Caco-2 (cell line): Measurements from ENCODE around the gene TLE7. TPM values are rescaled to one million over a fixed set of nuclear protein-coding genes. Genes with fewer than 3 reads are reported as not detected.
A peak's percentile ranks its signal among the peaks of the same experiment; 100 is the strongest.

ENCODE experiments used
- BruUV-seq: library from RNA; stranded (reverse); fragments of 400-500 nt; replicated peaks from 2 replicates; lab custom pipeline; 2021; lab: Mats Ljungman, UMichigan
- CTCF ChIA-PET: fragments of 300-600 bp; sonication (Branson Sonifier 250); formaldehyde crosslinking; loops from one replicate; lab custom pipeline; 2022; ENCODE audit warnings: antibody characterized with exemption; lab: Charles Lee
- POLR2A ChIA-PET: fragments of 300-600 bp; sonication (Branson Sonifier 250); formaldehyde crosslinking; loops from one replicate; lab custom pipeline; 2022; ENCODE audit warnings: antibody characterized with exemption; lab: Charles Lee
- DNase-seq, 2 experiments: peaks; one replicate each; pipeline versions ENCODE4 v3.0.0 to v3.0.0-alpha.2; 2020 to 2022
- H3K27me3 ChIP-seq: replicated peaks from 2 replicates; pipeline ENCODE4 v1.6.0; 2011; ENCODE audit warnings: low read length; ENCODE audit not compliant: control insufficient read depth, insufficient read depth
- H3K36me3 ChIP-seq: 2 replicates; pipeline ENCODE4 v1.5.1; 2011; ENCODE audit warnings: low read length; ENCODE audit not compliant: control insufficient read depth, insufficient read depth
- H3K4me1 ChIP-seq: fragments of 250-450 bp; sonication (Bioruptor Pico); 2 replicates; pipeline ENCODE4 v1.5.1; 2020; ENCODE audit warnings: mild to moderate bottlenecking
- H3K4me3 ChIP-seq: 2 replicates; pipeline ENCODE4 v1.5.1; 2011; ENCODE audit warnings: low read depth, mild to moderate bottlenecking, control low read depth, low read length
- H3K9me3 ChIP-seq: fragments of 250-450 bp; sonication (Bioruptor Pico); 2 replicates; pipeline ENCODE4 v1.5.1; 2020; ENCODE audit warnings: mild to moderate bottlenecking, moderate library complexity
- H3K27ac Mint-ChIP-seq: one replicate; pipeline ENCODE4 v1.8.0; 2022; ENCODE audit warnings: mixed read lengths; ENCODE audit not compliant: unreplicated experiment
- H3K27me3 Mint-ChIP-seq: one replicate; pipeline ENCODE4 v1.8.0; 2022; ENCODE audit warnings: mixed read lengths; ENCODE audit not compliant: insufficient read depth, unreplicated experiment
- H3K36me3 Mint-ChIP-seq: one replicate; pipeline ENCODE4 v1.8.0; 2022; ENCODE audit warnings: mild to moderate bottlenecking, mixed read lengths; ENCODE audit not compliant: insufficient read depth, unreplicated experiment
- H3K4me1 Mint-ChIP-seq: one replicate; pipeline ENCODE4 v1.8.0; 2022; ENCODE audit warnings: low read depth, mixed read lengths; ENCODE audit not compliant: unreplicated experiment
- H3K4me3 Mint-ChIP-seq: one replicate; pipeline ENCODE4 v1.8.0; 2022; ENCODE audit warnings: mild to moderate bottlenecking, moderate library complexity, mixed read lengths; ENCODE audit not compliant: unreplicated experiment
- H3K9me3 Mint-ChIP-seq: one replicate; pipeline ENCODE4 v1.8.0; 2022; ENCODE audit warnings: mixed read lengths; ENCODE audit not compliant: unreplicated experiment
- intact Hi-C: fragments of 100-400 bp; cut with micrococcal nuclease; formaldehyde crosslinking; loops from one replicate; pipeline ENCODE4 v1.10.0; 2022; ENCODE audit not compliant: unreplicated experiment
- total RNA-seq: library from RNA; stranded (reverse); gene quantifications from 2 replicates; pipeline ENCODE4 v1.2.3, GENCODE V29; 2022
- TF ChIP-seq, protein P1 (sequence below), 2 experiments: fragments of 200-600 bp in 1 of 2; IDR thresholded peaks; 1 replicate in 1 of 2; 2 replicates in 1 of 2; pipeline versions ENCODE4 v1.5.1 to v1.8.0; 2011 to 2022; ENCODE audit warnings: antibody characterized with exemption in 1 of 2, control low read depth in 1 of 2, inconsistent platforms in 1 of 2, low read depth in 1 of 2, low read length in 1 of 2, mild to moderate bottlenecking in 1 of 2, moderate library complexity in 1 of 2; ENCODE audit not compliant: insufficient read depth in 1 of 2, severe bottlenecking in 1 of 2, unreplicated experiment in 1 of 2

Gene TLE7
- total RNA-seq, 1 experiment from 2014 or later = not detected

GRCh38 chr16:71461686-71462648 is 20.1 kb upstream of the TLE7 start, which contains the start of gene ZNF23:
Gene ZNF23, minus strand, starts transcription at chr16:71462247. Its CDS starts 5,451 bp downstream, at chr16:71456796.
- Histone ChIP-seq H3K9me3 (no peaks in the 10 kb centered on the region), H3K27me3 (no peaks in the 10 kb centered on the region), H3K36me3 (no peaks in the 10 kb centered on the region), H3K4me1 (peaks cover 7% of the 10 kb centered on the region; the same call in 1 of the 2 replicates), H3K4me3 (peak within 1 kb of the TSS; percentile 97)
- BruUV-seq = TSS peak; percentile 66
- ChIA-PET CTCF (interaction anchor here (0.6 to 1.3 kb wide), 3 partner anchors 17 to 164 kb away, joined by 3 to 4 read pairs (median 4); partner anchors contain the start of gene MARVELD3), POLR2A (interaction anchor here (1.3 kb wide), 1 partner anchor 22 kb away, joined by 7 read pairs; no protein-coding TSS in a partner anchor)
- Mint-ChIP-seq H3K27ac (peak within 1 kb of the TSS; percentile 86), H3K36me3 (peaks cover 9% of the 10 kb centered on the region), H3K4me1 (no peaks in the 10 kb centered on the region), H3K27me3 (no peaks in the 10 kb centered on the region), H3K9me3 (no peaks in the 10 kb centered on the region), H3K4me3 (peak within 1 kb of the TSS; percentile 78)
- intact Hi-C loops = loop anchor here (1.0 kb wide), 1 partner anchor 22 kb away; no protein-coding TSS in a partner anchor
- peak; percentile 80 to 89 for DNase-seq
- TF ChIP-seq, protein P1, sequence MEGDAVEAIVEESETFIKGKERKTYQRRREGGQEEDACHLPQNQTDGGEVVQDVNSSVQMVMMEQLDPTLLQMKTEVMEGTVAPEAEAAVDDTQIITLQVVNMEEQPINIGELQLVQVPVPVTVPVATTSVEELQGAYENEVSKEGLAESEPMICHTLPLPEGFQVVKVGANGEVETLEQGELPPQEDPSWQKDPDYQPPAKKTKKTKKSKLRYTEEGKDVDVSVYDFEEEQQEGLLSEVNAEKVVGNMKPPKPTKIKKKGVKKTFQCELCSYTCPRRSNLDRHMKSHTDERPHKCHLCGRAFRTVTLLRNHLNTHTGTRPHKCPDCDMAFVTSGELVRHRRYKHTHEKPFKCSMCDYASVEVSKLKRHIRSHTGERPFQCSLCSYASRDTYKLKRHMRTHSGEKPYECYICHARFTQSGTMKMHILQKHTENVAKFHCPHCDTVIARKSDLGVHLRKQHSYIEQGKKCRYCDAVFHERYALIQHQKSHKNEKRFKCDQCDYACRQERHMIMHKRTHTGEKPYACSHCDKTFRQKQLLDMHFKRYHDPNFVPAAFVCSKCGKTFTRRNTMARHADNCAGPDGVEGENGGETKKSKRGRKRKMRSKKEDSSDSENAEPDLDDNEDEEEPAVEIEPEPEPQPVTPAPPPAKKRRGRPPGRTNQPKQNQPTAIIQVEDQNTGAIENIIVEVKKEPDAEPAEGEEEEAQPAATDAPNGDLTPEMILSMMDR (IDR thresholded peaks at IDR 0.05; ENCODE audit: insufficient read depth in 1 of 2, low read depth in 1 of 2, low read length in 1 of 2, severe bottlenecking in 1 of 2, unreplicated experiment in 1 of 2) = no peak

- intact Hi-C loops = no loop called here
- Mint-ChIP-seq H3K36me3 (peaks cover 9% of the 10 kb centered on the region), H3K9me3 (no peaks in the 10 kb centered on the region), H3K27ac (no peak overlapping the region), H3K4me1 (no peaks in the 10 kb centered on the region), H3K27me3 (no peaks in the 10 kb centered on the region), H3K4me3 (peak overlapping the region; percentile 78)
- no peaks in the 10 kb centered on the region for H3K27me3 ChIP-seq
- H3K36me3 ChIP-seq = 0 out of 2 replicates have a peak, but pooled peaks cover 1% of the 10 kb centered on the region
- CTCF ChIA-PET = no interaction called here
- no peak for DNase-seq
- no TSS peak for BruUV-seq
- H3K4me1 ChIP-seq = peaks cover 7% of the 10 kb centered on the region; the same call in 1 of the 2 replicates
- POLR2A ChIA-PET = no interaction called here
- TF ChIP-seq, protein P1 (IDR thresholded peaks at IDR 0.05; ENCODE audit: insufficient read depth in 1 of 2, low read depth in 1 of 2, low read length in 1 of 2, severe bottlenecking in 1 of 2, unreplicated experiment in 1 of 2) = no peak
- H3K4me3 ChIP-seq = peak overlapping the region; percentile 97
- H3K9me3 ChIP-seq = no peaks in the 10 kb centered on the region
These were observed 19.1 kb upstream of the TLE7 start for GRCh38 chr16:71460941-71461340.

GRCh38 chr16:71460236-71460635 is 18.4 kb upstream of the TLE7 start:
- H3K27ac Mint-ChIP-seq = no peak overlapping the region
- H3K36me3 ChIP-seq = 0 out of 2 replicates have a peak, but pooled peaks cover 1% of the 10 kb centered on the region
- TF ChIP-seq, protein P1 (IDR thresholded peaks at IDR 0.05; ENCODE audit: insufficient read depth in 1 of 2, low read depth in 1 of 2, low read length in 1 of 2, severe bottlenecking in 1 of 2, unreplicated experiment in 1 of 2) = no peak
- H3K9me3 ChIP-seq = no peaks in the 10 kb centered on the region
- H3K27me3 ChIP-seq = no peaks in the 10 kb centered on the region
- intact Hi-C loops = no loop called here
- H3K4me3 ChIP-seq = no peak overlapping the region
- H3K27me3 Mint-ChIP-seq = no peaks in the 10 kb centered on the region
- H3K4me3 Mint-ChIP-seq = no peak overlapping the region
- no peaks in the 10 kb centered on the region for H3K4me1 Mint-ChIP-seq
- no peak for DNase-seq
- ChIA-PET POLR2A (no interaction called here), CTCF (no interaction called here)
- peaks cover 7% of the 10 kb centered on the region; the same call in 1 of the 2 replicates for H3K4me1 ChIP-seq
- BruUV-seq = no TSS peak
- H3K9me3 Mint-ChIP-seq = no peaks in the 10 kb centered on the region
- peaks cover 11% of the 10 kb centered on the region for H3K36me3 Mint-ChIP-seq
